VCaP (cell line): Measurements from ENCODE around the gene DAPK2.
A peak's percentile ranks its signal among the peaks of the same experiment; 100 is the strongest.

Experiments used
- H3K27ac ChIP-seq: fragments of 450-650 bp; 2 replicates; pipeline ENCODE4 v1.5.1; 2017
- TF ChIP-seq, protein P1 (sequence below): fragments of 450-650 bp; conservative IDR thresholded peaks from 2 replicates; pipeline ENCODE4 v1.5.1; 2017; ENCODE audit warnings: mild to moderate bottlenecking, moderate library complexity

DAPK2 gene

DNA sequence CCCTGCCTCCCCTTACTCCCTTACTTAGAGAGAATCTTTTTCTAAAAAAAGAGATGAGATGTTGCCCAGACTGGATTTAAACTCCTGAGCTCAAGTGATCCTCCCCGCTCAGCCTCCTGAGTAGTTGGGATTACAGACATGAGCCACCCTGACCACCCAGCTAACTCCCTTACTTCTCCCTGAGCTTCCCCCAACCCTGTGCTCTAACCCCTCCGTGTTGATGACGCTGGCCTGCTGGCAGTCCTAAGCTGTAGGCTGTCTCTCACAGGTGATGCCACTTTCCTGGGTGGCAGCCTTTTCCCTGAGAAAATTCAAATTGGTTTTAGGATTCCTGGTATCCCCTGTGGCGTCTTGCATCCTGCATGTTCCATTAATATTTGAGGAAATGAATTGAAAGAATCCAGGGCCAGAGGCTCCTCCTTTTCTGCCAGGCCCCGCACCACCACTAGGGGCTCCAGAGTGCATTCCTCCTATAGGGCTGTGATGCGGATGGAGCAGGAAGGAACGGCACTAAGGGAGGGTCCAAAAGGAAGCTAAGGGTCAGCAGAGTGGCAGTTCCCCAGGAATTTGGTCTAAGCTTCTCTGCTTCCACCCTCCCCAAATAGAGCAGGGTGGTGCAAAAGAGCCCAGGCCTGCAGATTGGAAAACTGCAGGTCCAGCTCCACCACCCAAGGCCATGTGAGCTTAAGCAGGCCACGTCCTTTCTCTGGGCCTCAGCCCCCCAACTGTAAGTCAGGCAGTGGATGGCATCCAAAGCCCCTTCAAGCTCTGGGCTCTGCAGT lies 101.1 kb downstream of the DAPK2 start:
- no peak overlapping the region for H3K27ac ChIP-seq
- TF ChIP-seq, protein P1, sequence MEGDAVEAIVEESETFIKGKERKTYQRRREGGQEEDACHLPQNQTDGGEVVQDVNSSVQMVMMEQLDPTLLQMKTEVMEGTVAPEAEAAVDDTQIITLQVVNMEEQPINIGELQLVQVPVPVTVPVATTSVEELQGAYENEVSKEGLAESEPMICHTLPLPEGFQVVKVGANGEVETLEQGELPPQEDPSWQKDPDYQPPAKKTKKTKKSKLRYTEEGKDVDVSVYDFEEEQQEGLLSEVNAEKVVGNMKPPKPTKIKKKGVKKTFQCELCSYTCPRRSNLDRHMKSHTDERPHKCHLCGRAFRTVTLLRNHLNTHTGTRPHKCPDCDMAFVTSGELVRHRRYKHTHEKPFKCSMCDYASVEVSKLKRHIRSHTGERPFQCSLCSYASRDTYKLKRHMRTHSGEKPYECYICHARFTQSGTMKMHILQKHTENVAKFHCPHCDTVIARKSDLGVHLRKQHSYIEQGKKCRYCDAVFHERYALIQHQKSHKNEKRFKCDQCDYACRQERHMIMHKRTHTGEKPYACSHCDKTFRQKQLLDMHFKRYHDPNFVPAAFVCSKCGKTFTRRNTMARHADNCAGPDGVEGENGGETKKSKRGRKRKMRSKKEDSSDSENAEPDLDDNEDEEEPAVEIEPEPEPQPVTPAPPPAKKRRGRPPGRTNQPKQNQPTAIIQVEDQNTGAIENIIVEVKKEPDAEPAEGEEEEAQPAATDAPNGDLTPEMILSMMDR = peak; percentile 86

DNA sequence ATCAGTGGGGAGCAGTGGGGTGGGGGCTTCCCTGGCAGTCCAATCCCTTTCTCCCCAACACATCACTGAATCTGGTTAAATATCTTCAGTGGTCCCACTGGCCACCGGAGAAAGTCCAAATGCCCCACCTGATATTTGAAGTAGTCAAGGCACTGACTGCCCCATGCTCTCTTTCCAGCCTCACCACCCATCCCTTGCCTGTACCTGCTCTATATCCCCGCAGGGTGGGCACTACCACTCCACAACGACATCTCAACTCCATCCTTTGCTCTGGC lies 101.7 kb downstream of the DAPK2 start:
- no peak overlapping the region for H3K27ac ChIP-seq
- TF ChIP-seq, protein P1 = no peak

DNA sequence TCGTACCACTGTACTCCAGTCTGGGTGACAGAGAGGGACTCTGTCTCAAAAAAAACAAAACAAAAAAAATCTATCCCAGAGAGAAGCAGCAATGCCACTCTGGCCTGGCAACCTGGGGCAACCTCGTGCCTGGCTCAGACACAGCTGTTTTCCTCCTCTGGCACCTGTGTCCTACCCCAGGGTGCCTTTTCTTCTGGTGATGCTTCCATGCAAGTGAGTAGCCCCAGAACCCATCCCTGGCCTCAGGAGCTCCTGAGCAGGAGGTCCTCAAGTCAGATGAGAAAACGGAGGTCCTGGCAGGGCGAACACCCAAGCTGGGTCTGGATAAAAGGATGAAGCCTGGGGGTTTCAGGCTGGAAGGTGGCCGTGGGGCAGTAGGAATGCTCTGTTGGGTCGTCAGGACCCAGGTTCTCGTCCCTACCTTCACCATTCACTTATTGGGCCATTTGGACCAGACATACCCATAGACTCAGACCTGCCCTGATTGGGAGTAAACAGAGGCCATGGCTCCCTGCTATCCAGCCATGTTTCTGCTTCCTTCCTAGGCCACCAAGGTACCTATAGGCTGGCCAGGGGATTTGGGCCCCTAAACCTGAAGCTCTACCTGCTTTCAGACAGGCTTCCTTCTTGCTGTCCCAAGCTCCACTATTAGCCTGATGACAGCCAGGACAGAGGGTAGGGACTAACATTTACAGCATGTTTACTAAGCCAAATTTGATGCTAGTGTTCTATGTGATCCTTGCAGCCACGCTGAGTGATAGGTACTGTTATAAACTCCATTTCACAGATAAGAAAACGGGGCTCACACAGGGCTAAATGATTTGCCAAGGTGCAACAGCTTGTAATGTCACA lies 102.2 kb downstream of the DAPK2 start:
- H3K27ac ChIP-seq = no peak overlapping the region
- TF ChIP-seq, protein P1 = no peak

DNA sequence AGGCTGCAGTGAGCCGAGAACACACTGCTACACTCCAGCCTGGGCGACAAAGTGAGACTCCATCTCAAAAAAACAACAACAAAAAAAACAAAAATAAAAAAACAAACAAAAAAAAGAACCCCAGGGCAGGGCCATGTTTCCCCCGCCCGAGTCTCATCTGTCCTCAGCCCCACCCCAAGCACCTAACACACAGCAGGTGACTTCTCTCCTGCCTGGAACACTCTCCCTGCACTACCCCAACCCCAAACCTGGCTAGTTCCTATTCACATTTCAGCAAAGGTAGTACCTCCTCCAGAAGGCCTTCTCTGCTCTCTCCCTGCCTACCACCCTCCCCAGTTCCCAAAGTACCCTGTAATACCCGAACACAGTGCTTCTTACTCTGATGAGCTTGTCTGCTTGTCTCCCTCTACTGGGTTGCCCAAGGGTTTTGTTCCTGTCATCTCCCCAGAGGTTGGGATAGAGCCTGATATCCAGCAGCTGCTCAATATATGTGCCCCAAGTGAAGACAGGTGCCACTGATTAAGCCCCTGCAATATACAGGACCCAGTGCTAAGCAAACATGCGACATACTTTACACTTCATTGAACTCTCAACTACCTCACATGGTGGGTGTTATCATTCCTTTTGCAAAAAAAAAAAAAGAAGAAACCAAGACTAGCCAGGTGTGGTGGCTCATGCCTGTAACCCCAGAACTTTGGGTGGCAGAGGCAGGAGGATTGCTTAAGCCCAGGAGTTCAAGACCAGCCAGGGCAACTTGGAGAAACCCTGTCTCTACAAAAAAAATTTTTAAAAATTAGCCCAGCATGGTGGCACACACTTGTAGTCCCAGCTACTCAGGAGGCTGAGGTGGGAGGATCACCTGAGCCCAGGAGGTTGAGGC lies 103.6 kb downstream of the DAPK2 start:
- no peak overlapping the region for H3K27ac ChIP-seq
- TF ChIP-seq, protein P1 = no peak

DNA sequence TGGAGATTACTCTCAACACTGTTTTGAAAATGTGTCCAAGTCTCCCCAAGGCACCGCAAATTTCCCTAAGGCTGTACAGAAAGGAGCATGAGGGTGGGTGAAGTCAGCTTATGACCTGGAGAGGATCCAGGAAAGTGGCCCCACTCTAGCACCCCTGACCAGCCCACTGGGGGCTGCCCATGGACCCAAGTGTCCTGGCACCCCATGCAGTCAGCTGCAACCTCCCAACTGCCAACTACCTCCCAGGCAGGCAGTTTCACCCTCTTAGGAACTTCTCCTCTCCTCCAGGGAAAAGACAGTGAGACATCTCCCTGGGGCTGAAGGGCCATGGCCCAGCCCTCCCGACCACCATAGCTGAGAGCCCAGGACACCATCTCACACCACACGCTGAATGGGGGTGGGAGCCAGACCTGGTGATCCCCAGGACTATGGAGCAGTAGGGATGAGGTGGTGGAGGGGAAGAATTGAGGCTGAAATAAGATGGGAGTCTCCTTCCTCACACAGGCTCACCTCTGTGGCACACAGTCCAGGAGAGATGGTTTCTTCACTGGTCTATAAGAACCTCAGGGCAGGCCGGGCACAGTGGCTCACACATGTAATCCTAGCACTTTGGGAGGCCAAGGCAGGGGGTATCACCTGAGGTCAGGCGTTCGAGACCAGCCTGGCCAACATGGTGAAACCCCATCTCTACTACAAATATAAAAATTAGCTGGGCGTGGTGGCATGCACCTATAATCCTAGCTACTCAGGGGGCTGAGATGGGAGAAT lies 104.4 kb downstream of the DAPK2 start:
- H3K27ac ChIP-seq = no peak overlapping the region
- TF ChIP-seq, protein P1 = no peak

DNA sequence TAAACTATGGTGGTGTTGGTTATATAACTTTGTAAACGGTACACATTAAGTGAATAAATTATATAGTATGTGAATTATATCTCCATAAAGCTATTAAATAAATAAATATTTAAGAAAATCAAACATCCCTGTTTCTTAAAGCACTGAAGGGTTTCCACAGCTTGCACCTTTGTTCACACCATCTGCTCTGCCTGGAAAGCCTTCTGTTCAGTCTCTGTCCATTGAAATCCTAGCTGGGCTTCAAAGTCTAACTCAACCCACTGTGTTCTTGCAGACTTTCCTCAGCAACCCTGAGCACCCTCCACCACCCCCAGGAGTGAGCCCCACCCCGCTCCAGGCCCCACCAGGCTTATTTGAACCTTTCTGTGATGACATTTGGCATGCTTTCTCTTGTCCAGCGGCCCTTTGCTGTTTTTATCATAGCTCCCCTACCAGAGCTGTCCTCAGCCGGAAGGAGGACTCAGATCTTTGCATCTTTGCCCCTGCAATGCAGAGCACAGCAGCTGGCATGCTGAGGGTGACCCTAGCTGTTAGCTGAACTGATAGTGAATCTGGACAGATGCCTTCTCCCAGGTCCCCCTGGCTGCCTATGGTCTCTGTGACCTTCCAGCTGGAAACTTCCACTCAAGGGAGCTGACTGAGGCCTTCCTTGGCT lies 105.2 kb downstream of the DAPK2 start:
- no peak overlapping the region for H3K27ac ChIP-seq
- TF ChIP-seq, protein P1 = no peak
